Fibroblast of lung (primary cell): ENCODE results near the gene ARFGAP2. TPM values are rescaled to one million over a fixed set of nuclear protein-coding genes. Genes with fewer than 3 reads are reported as not detected.

Experiments used
- DNase-seq, 2 donors: peaks; one replicate each; pipeline versions ENCODE4 v3.0.0 to v3.0.0-alpha.2; 2010; ENCODE audit warnings: low read depth in 2 of 2
- H2AFZ ChIP-seq: 2 replicates; pipeline ENCODE4 v1.5.1; 2012; ENCODE audit warnings: low read length, control low read depth, inconsistent platforms
- H3K27ac ChIP-seq: 2 replicates; pipeline ENCODE4 v1.5.1; 2011; ENCODE audit warnings: low read length, control low read depth; ENCODE audit not compliant: insufficient read depth
- H3K27me3 ChIP-seq: 2 replicates; pipeline ENCODE4 v1.5.1; 2011; ENCODE audit warnings: mild to moderate bottlenecking, low read length; ENCODE audit not compliant: control insufficient read depth, insufficient read depth
- H3K36me3 ChIP-seq: 2 replicates; pipeline ENCODE4 v1.5.1; 2011; ENCODE audit warnings: low read length; ENCODE audit not compliant: control insufficient read depth, insufficient read depth
- H3K4me1 ChIP-seq: 2 replicates; pipeline ENCODE4 v1.5.1; 2011; ENCODE audit warnings: low read length; ENCODE audit not compliant: control insufficient read depth, insufficient read depth; ENCODE audit errors: extremely low read depth
- H3K4me2 ChIP-seq: 2 replicates; pipeline ENCODE4 v1.5.1; 2011; ENCODE audit warnings: low read length, control low read depth; ENCODE audit not compliant: insufficient read depth; ENCODE audit errors: extremely low read depth
- H3K4me3 ChIP-seq, 4 experiments: fragments of 200-600 bp in 1 of 4; sonication (generic) in 1 of 4; replicated peaks in 1 of 4; 2 replicates each; pipeline ENCODE4 v1.5.1; 2011 to 2016; ENCODE audit warnings: low read length in 4 of 4, low read depth in 3 of 4, mild to moderate bottlenecking in 3 of 4, control low read depth in 2 of 4, inconsistent platforms in 1 of 4, mixed read lengths in 1 of 4; ENCODE audit not compliant: insufficient read depth in 1 of 4; ENCODE audit errors: control extremely low read depth in 1 of 4
- H3K79me2 ChIP-seq: 2 replicates; pipeline ENCODE4 v1.5.1; 2012; ENCODE audit warnings: mild to moderate bottlenecking, low read length, inconsistent platforms; ENCODE audit not compliant: control insufficient read depth, insufficient read depth
- H3K9ac ChIP-seq: 2 replicates; pipeline ENCODE4 v1.5.1; 2011; ENCODE audit warnings: mild to moderate bottlenecking, low read length, control low read depth; ENCODE audit not compliant: insufficient read depth
- H3K9me3 ChIP-seq: 2 replicates; pipeline ENCODE4 v1.5.1; 2012; ENCODE audit warnings: low read depth, low read length; ENCODE audit not compliant: control insufficient read depth, insufficient read depth
- H4K20me1 ChIP-seq: 2 replicates; pipeline ENCODE4 v1.5.1; 2011; ENCODE audit warnings: low read length; ENCODE audit not compliant: control insufficient read depth, insufficient read depth; ENCODE audit errors: extremely low read depth
- EZH2 ChIP-seq: IDR thresholded peaks from 2 replicates; pipeline ENCODE4 v1.5.1; 2012; ENCODE audit warnings: low read length, control low read depth, mild to moderate bottlenecking; ENCODE audit errors: missing control alignments
- polyA plus RNA-seq, 2 donors: library from polyadenylated mRNA; depleted of rRNA in 1 of 2; stranded (reverse) in 1 of 2; unstranded in 1 of 2; fragments of >200 nt; gene quantifications; 2 replicates each; pipeline ENCODE4 v1.2.1, GENCODE V29; 2011 to 2012; ENCODE audit warnings: missing spikeins in 1 of 2
- total RNA-seq: library from RNA; depleted of rRNA; stranded (reverse); fragments of >200 nt; gene quantifications from 2 replicates; pipeline ENCODE4 v1.2.1, GENCODE V29; 2014
- TF ChIP-seq, protein P1 (sequence below), 2 donors: IDR thresholded peaks in 1 of 2; conservative IDR thresholded peaks in 1 of 2; 1 replicate in 1 of 2; 2 replicates in 1 of 2; pipeline ENCODE4 v1.5.1; 2011 to 2012; ENCODE audit warnings: low read length in 2 of 2, control low read depth in 1 of 2, inconsistent platforms in 1 of 2, low read depth in 1 of 2, mild to moderate bottlenecking in 1 of 2

The ARFGAP2 gene
- total and polyA plus RNA-seq, 2 donors (not counting 1 experiment from before 2014, with no cell fraction given), result 50.1 to 80.4 TPM

DNA sequence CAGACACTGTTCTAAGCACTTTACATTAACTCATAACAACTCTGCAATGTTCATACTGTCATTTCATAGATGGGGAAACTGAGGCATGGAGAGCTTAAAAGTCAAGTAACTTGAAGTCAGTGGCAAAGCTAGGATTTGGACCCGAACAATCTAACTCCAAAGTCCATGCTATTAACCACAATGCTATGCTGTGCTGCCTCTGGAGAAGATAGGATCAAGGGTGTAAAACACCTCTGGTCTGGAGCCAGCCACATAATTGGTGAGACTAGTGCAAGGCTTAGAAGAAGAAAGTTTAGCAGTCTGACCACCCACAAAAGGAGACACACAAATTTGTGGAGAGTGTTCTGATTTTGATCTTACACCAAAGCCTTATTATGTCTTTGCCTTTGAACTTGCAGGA is 43.7 kb downstream of the ARFGAP2 start:
- no peak for TF ChIP-seq EZH2
- TF ChIP-seq, protein P1, sequence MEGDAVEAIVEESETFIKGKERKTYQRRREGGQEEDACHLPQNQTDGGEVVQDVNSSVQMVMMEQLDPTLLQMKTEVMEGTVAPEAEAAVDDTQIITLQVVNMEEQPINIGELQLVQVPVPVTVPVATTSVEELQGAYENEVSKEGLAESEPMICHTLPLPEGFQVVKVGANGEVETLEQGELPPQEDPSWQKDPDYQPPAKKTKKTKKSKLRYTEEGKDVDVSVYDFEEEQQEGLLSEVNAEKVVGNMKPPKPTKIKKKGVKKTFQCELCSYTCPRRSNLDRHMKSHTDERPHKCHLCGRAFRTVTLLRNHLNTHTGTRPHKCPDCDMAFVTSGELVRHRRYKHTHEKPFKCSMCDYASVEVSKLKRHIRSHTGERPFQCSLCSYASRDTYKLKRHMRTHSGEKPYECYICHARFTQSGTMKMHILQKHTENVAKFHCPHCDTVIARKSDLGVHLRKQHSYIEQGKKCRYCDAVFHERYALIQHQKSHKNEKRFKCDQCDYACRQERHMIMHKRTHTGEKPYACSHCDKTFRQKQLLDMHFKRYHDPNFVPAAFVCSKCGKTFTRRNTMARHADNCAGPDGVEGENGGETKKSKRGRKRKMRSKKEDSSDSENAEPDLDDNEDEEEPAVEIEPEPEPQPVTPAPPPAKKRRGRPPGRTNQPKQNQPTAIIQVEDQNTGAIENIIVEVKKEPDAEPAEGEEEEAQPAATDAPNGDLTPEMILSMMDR (conservative IDR thresholded peaks at IDR 0.05 in 1 of 2, IDR thresholded peaks at IDR 0.05 in 1 of 2; ENCODE audit: low read depth in 1 of 2, low read length in 2 of 2), result no peak
- Histone ChIP-seq H3K27ac (no peak overlapping the region), H3K27me3 (no peaks in the 10 kb centered on the region), H3K36me3 (no peaks in the 10 kb centered on the region), H2AFZ (no peak overlapping the region), H4K20me1 (no peaks in the 10 kb centered on the region), H3K9ac (no peak overlapping the region), H3K4me2 (no peak overlapping the region), H3K4me3 (no peak overlapping the region), H3K79me2 (no peaks in the 10 kb centered on the region), H3K4me1 (no peaks in the 10 kb centered on the region), H3K9me3 (no peaks in the 10 kb centered on the region)
- DNase-seq, result no peak

GRCh38 chr11:47132490-47132889 is 44.2 kb downstream of the ARFGAP2 start:
- no peaks in the 10 kb centered on the region for H3K36me3 ChIP-seq
- no peak overlapping the region for H2AFZ ChIP-seq
- TF ChIP-seq, protein P1 (conservative IDR thresholded peaks at IDR 0.05 in 1 of 2, IDR thresholded peaks at IDR 0.05 in 1 of 2; ENCODE audit: low read depth in 1 of 2, low read length in 2 of 2), result no peak
- TF ChIP-seq EZH2, result no peak
- DNase-seq, result no peak
- no peak overlapping the region for H3K27ac ChIP-seq
- H4K20me1 ChIP-seq, result no peaks in the 10 kb centered on the region
- H3K4me3 ChIP-seq, result no peak overlapping the region
- no peaks in the 10 kb centered on the region for H3K27me3 ChIP-seq
- no peaks in the 10 kb centered on the region for H3K4me1 ChIP-seq
- no peaks in the 10 kb centered on the region for H3K79me2 ChIP-seq
- H3K9me3 ChIP-seq, result no peaks in the 10 kb centered on the region
- no peak overlapping the region for H3K9ac ChIP-seq
- no peak overlapping the region for H3K4me2 ChIP-seq

DNA sequence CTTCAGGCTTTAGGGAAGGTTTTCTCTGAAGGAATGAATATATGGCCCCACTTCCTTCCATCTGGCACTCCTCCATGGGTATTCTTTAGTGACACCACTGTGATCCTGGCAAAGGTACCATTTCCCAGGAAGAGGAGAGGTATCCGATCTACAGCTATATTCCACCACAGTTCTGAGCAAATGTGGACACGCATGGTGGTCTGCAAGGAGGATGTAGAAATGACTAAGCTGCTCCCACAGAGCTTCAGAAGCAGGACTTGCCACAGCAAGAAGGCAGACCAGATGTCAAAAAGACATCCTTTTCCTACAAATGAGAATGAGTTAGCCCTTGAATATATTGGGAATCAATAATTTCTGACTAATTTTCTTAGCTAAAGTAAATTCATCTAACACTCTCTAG is 45.5 kb downstream of the ARFGAP2 start:
- Histone ChIP-seq H3K27ac (no peak overlapping the region), H3K79me2 (no peaks in the 10 kb centered on the region)
- no peak for TF ChIP-seq EZH2
- TF ChIP-seq, protein P1 (conservative IDR thresholded peaks at IDR 0.05 in 1 of 2, IDR thresholded peaks at IDR 0.05 in 1 of 2; ENCODE audit: low read depth in 1 of 2, low read length in 2 of 2), result no peak

More for the DNA sequence above, 45.5 kb downstream of the ARFGAP2 start:
- Histone ChIP-seq H3K36me3 (no peaks in the 10 kb centered on the region), H3K4me1 (no peaks in the 10 kb centered on the region), H4K20me1 (no peaks in the 10 kb centered on the region), H3K9me3 (no peaks in the 10 kb centered on the region), H3K4me2 (no peak overlapping the region), H3K27me3 (no peaks in the 10 kb centered on the region), H3K4me3 (no peak overlapping the region), H3K9ac (no peak overlapping the region), H2AFZ (no peak overlapping the region)
- DNase-seq, result no peak
